ENCODE results near the gene NRXN3. TPM values are rescaled to one million over a fixed set of nuclear protein-coding genes. Genes with fewer than 3 reads are reported as not detected.

NRXN3 gene
- total and polyA plus RNA-seq, 4 donors, result 21.9 to 73.4 (median 65.7) TPM

DNA sequence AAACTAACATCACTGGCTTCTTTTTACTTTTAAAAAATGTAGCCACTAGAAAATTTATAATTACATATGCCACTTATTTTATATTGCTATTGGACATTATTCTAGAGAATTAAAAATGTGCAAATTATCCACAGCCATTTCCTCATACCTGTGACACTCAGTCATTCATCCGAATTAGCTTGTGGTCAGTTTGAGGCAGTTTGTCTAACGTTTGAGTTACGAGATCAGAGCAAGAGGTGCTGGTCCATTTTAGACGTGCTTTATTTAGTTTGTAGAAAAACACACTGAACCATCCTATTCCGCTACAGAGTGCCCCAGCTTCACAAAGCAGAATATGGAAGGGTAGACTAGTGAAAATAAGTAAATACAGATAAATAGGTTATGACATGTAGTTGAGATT is 513.0 kb downstream of the NRXN3 start:
- no peak overlapping the region for H3K27ac ChIP-seq (ENCODE audit: low read depth, low read length)
- H3K36me3 ChIP-seq (ENCODE audit: control insufficient read depth, insufficient read depth, low read length), result no peaks in the 10 kb centered on the region
- WGBS (ENCODE audit: insufficient coverage), result 100% methylated on average over 1 of the region's 5 CpGs
- DNase-seq (ENCODE audit: low read depth in 4 of 6, low spot score in 6 of 6), result no peak
- H3K4me3 ChIP-seq (ENCODE audit: low read depth, low read length), result no peak overlapping the region
- no peaks in the 10 kb centered on the region for H3K27me3 ChIP-seq (ENCODE audit: control insufficient read depth, insufficient read depth, low read length)
- H3K9me3 ChIP-seq (ENCODE audit: control insufficient read depth, insufficient read depth, low read length), result no peaks in the 10 kb centered on the region
- no peaks in the 10 kb centered on the region for H3K4me1 ChIP-seq (ENCODE audit: control insufficient read depth, insufficient read depth, low read length)

DNA sequence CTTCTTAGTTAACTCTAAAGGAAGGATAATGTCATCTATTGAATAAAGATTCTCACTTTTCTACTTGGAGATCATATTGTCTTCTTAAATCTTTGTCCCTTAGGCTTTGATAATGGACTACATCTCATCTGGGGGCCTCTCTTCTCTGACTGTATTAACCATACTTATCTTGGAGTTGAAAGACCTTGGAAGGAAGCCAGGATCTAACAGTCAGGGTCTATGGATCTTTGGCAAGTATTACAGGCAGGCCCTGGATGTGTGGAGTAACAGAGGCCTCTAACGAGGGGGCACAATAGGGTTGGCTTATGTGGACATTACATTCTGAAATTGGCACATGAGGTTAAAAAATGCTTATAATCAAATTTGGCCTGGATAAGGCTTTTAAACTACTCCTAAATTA is 513.8 kb downstream of the NRXN3 start:
- DNase-seq (ENCODE audit: low read depth in 4 of 6, low spot score in 6 of 6), result peak in 3 of 6 donors; percentile 6 to 74 (median 55)
- Histone ChIP-seq H3K9me3 (ENCODE audit: control insufficient read depth, insufficient read depth, low read length) (no peaks in the 10 kb centered on the region), H3K4me1 (ENCODE audit: control insufficient read depth, insufficient read depth, low read length) (no peaks in the 10 kb centered on the region), H3K27ac (ENCODE audit: low read depth, low read length) (no peak overlapping the region), H3K27me3 (ENCODE audit: control insufficient read depth, insufficient read depth, low read length) (no peaks in the 10 kb centered on the region), H3K4me3 (ENCODE audit: low read depth, low read length) (no peak overlapping the region), H3K36me3 (ENCODE audit: control insufficient read depth, insufficient read depth, low read length) (no peaks in the 10 kb centered on the region)
- WGBS (ENCODE audit: insufficient coverage), result 29% methylated on average over 1 of the region's 1 CpG

DNA sequence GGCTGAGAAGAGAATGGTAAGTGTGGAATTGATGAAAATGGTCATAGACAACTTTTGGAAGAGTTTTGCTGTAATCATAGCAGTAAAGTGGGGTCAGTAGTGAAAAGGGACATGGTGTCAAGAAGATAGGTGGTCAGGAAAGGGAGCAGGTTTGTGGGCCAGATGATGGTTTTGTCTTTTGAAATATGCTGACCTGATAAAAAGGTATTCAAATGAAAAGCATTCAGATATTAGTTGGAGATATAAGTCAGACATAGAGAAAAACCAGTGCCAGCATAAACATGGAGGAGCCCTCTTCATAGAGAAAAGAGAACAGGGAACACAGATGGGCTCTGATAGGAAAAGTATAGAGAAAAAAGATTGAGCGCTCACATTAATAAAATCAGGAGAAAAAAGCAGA is 518.3 kb downstream of the NRXN3 start:
- Histone ChIP-seq H3K36me3 (ENCODE audit: control insufficient read depth, insufficient read depth, low read length) (no peaks in the 10 kb centered on the region), H3K27ac (ENCODE audit: low read depth, low read length) (no peak overlapping the region), H3K27me3 (ENCODE audit: control insufficient read depth, insufficient read depth, low read length) (no peaks in the 10 kb centered on the region), H3K4me1 (ENCODE audit: control insufficient read depth, insufficient read depth, low read length) (no peaks in the 10 kb centered on the region), H3K9me3 (ENCODE audit: control insufficient read depth, insufficient read depth, low read length) (no peaks in the 10 kb centered on the region), H3K4me3 (ENCODE audit: low read depth, low read length) (no peak overlapping the region)
- no CpG with 5 or more reads among the region's 1 CpG for WGBS (ENCODE audit: insufficient coverage)
- DNase-seq (ENCODE audit: low read depth in 4 of 6, low spot score in 6 of 6), result no peak

DNA sequence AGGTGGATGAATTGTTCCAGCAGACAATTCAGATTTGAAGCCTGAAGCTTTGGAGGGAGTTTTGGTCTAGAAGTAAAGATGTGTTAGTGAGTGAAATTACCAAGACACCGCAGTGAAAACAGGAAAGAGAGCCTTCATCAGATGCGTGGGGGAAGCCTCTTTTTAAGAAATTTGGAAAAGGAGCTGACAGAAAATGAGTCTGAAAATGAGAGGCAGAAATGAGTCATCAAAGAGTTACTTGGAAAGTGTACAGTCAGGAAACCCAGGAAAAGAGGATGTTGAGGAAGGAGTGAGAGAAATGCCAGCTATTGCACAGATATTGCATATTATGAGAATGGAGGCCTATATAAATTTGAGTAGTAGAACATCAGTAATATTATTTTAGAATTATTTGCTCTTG is 520.7 kb downstream of the NRXN3 start:
- H3K36me3 ChIP-seq (ENCODE audit: control insufficient read depth, insufficient read depth, low read length), result no peaks in the 10 kb centered on the region
- no peak for DNase-seq (ENCODE audit: low read depth in 4 of 6, low spot score in 6 of 6)
- no peaks in the 10 kb centered on the region for H3K4me1 ChIP-seq (ENCODE audit: control insufficient read depth, insufficient read depth, low read length)
- no peak overlapping the region for H3K4me3 ChIP-seq (ENCODE audit: low read depth, low read length)
- no peak overlapping the region for H3K27ac ChIP-seq (ENCODE audit: low read depth, low read length)
- no peaks in the 10 kb centered on the region for H3K9me3 ChIP-seq (ENCODE audit: control insufficient read depth, insufficient read depth, low read length)
- no peaks in the 10 kb centered on the region for H3K27me3 ChIP-seq (ENCODE audit: control insufficient read depth, insufficient read depth, low read length)
- WGBS (ENCODE audit: insufficient coverage), result 83% methylated on average over 2 of the region's 2 CpGs

DNA sequence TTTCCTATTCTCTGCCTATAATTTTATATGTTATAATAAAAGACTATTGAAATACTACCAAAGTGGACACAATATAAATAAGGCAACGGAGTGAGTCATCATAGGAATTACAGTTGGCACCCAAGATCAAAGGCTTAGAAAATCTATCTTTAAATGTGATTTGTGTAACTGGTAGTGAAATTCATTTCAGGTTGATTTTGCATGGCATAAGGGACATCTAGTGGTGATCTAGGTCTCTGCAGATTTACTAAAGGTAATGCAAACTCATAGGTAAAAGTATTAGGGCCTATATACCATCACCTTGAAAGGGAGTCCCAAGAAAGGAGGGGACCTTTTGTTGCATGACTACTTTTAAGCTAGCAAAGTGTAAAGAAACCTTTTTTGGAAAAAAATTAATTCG is 527.2 kb downstream of the NRXN3 start:
- no peak overlapping the region for H3K4me3 ChIP-seq (ENCODE audit: low read depth, low read length)
- H3K9me3 ChIP-seq (ENCODE audit: control insufficient read depth, insufficient read depth, low read length), result no peaks in the 10 kb centered on the region
- H3K36me3 ChIP-seq (ENCODE audit: control insufficient read depth, insufficient read depth, low read length), result no peaks in the 10 kb centered on the region
- H3K27me3 ChIP-seq (ENCODE audit: control insufficient read depth, insufficient read depth, low read length), result no peaks in the 10 kb centered on the region
- H3K27ac ChIP-seq (ENCODE audit: low read depth, low read length), result no peak overlapping the region
- WGBS (ENCODE audit: insufficient coverage), result no CpG with 5 or more reads among the region's 2 CpGs
- no peaks in the 10 kb centered on the region for H3K4me1 ChIP-seq (ENCODE audit: control insufficient read depth, insufficient read depth, low read length)
- DNase-seq (ENCODE audit: low read depth in 4 of 6, low spot score in 6 of 6), result peak in 2 of 6 donors; percentile 61 to 86

DNA sequence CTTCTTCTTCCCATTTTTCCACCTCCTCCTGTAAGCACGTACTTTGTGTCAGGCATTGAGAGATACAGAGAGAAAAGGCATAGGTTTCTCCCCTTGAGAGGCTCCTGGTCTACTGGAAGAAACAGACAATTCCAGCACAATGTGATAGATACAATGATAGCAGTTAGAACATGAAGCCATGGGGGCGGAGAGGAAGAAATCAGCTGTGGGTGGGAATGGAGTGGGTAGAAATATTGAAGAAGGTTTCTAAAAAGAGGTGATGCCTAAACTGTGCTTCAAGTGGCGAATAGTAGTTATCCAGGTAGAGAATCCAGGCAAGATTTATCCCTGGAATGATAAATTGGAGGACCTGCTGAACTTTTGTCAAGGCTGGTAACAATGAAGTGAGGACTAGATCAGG is 528.8 kb downstream of the NRXN3 start:
- DNase-seq (ENCODE audit: low read depth in 4 of 6, low spot score in 6 of 6), result no peak
- H3K9me3 ChIP-seq (ENCODE audit: control insufficient read depth, insufficient read depth, low read length), result no peaks in the 10 kb centered on the region
- no peaks in the 10 kb centered on the region for H3K4me1 ChIP-seq (ENCODE audit: control insufficient read depth, insufficient read depth, low read length)
- no peak overlapping the region for H3K4me3 ChIP-seq (ENCODE audit: low read depth, low read length)
- no peak overlapping the region for H3K27ac ChIP-seq (ENCODE audit: low read depth, low read length)
- no peaks in the 10 kb centered on the region for H3K27me3 ChIP-seq (ENCODE audit: control insufficient read depth, insufficient read depth, low read length)
- WGBS (ENCODE audit: insufficient coverage), result 81% methylated on average over 2 of the region's 3 CpGs
- H3K36me3 ChIP-seq (ENCODE audit: control insufficient read depth, insufficient read depth, low read length), result no peaks in the 10 kb centered on the region

DNA sequence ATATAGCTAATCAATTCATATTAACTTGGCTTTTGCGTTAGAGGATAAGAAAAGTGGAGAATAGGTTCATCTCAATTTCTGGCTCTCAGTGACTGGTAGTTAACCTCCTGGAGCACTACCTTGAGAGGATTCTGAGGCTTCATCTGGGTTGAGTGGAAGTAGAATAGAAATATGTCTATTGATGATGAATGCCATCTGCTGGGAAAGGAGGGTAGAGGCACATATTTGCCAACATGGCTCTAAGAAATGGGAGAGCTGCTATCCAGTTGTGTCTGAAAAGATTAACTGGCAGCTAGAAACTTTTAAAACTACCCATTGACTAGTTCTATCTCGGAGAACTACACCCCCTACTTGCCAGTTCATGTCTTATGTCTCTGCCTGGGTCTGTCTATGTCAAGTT is 530.1 kb downstream of the NRXN3 start:
- Histone ChIP-seq H3K36me3 (ENCODE audit: control insufficient read depth, insufficient read depth, low read length) (no peaks in the 10 kb centered on the region), H3K4me1 (ENCODE audit: control insufficient read depth, insufficient read depth, low read length) (no peaks in the 10 kb centered on the region), H3K4me3 (ENCODE audit: low read depth, low read length) (no peak overlapping the region), H3K27me3 (ENCODE audit: control insufficient read depth, insufficient read depth, low read length) (no peaks in the 10 kb centered on the region), H3K9me3 (ENCODE audit: control insufficient read depth, insufficient read depth, low read length) (no peaks in the 10 kb centered on the region), H3K27ac (ENCODE audit: low read depth, low read length) (no peak overlapping the region)
- WGBS (ENCODE audit: insufficient coverage), result no CpG with 5 or more reads among the region's 2 CpGs
- no peak for DNase-seq (ENCODE audit: low read depth in 4 of 6, low spot score in 6 of 6)

DNA sequence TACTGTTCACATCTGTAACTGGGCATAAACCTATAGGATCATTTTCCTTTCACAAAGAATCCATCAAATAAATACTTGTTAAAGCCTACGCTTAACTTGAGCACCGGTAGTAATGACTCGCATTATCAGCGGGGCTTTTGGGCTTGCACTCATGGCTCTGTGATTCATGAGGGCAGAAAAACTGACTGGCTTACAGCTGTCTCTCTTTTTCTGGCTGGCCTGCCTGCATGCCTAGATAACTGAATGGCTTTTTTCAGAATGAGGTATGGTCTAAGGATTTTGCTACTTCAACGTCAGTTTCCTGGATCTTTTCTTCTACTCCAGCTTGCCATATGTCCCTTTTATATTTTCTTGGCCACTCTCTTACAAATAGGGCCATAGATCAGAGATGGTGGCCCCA is 531.1 kb downstream of the NRXN3 start:
- no peak overlapping the region for H3K27ac ChIP-seq (ENCODE audit: low read depth, low read length)
- no peak for DNase-seq (ENCODE audit: low read depth in 4 of 6, low spot score in 6 of 6)
- H3K9me3 ChIP-seq (ENCODE audit: control insufficient read depth, insufficient read depth, low read length), result no peaks in the 10 kb centered on the region
- H3K36me3 ChIP-seq (ENCODE audit: control insufficient read depth, insufficient read depth, low read length), result no peaks in the 10 kb centered on the region
- H3K27me3 ChIP-seq (ENCODE audit: control insufficient read depth, insufficient read depth, low read length), result no peaks in the 10 kb centered on the region
- H3K4me1 ChIP-seq (ENCODE audit: control insufficient read depth, insufficient read depth, low read length), result no peaks in the 10 kb centered on the region
- no peak overlapping the region for H3K4me3 ChIP-seq (ENCODE audit: low read depth, low read length)
- 39% methylated on average over 4 of the region's 5 CpGs for WGBS (ENCODE audit: insufficient coverage)

DNA sequence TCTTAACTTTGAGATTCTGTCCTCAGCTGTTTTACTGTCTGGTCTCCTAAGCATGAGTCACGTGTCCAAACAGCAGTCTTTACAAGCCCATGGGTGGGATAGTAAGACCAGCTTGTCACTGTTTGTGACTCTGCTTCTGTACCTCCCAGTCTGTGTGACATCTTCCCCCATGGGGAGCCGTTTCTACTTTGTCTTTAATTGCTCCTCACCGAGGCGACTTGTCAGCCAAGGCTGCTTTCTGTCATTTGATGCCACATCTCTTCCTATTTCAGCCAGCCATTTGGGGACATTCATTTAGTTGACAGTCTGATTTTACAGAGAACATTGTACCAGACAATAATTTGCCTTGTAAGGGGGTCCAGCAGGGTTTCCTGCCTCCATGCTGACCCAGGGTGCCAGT is 534.8 kb downstream of the NRXN3 start:
- no peak overlapping the region for H3K4me3 ChIP-seq (ENCODE audit: low read depth, low read length)
- peaks cover 3% of the 10 kb centered on the region for H3K4me1 ChIP-seq (ENCODE audit: control insufficient read depth, insufficient read depth, low read length)
- no peak for DNase-seq (ENCODE audit: low read depth in 4 of 6, low spot score in 6 of 6)
- no peaks in the 10 kb centered on the region for H3K36me3 ChIP-seq (ENCODE audit: control insufficient read depth, insufficient read depth, low read length)
- H3K27ac ChIP-seq (ENCODE audit: low read depth, low read length), result no peak overlapping the region
- H3K27me3 ChIP-seq (ENCODE audit: control insufficient read depth, insufficient read depth, low read length), result no peaks in the 10 kb centered on the region
- H3K9me3 ChIP-seq (ENCODE audit: control insufficient read depth, insufficient read depth, low read length), result no peaks in the 10 kb centered on the region
- WGBS (ENCODE audit: insufficient coverage), result 0% methylated on average over 2 of the region's 4 CpGs

DNA sequence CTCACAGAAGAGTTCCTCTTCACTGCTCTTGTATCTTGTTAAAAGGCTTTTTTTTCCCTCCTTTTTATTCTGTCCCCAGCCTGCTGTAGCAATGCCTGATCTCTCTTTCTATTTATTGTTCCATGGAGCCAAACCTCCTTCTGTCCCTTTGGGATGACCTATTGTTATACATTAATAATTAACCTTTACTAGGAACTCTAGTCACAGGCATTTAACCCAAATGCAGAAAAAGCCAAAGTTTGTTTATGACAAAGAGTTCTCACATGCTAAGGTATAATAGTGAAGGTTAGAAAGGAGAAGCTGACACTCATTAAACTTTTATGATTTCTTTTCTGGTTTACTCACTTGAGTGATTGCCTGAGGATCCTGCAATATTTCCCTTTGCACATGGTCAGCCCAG is 535.8 kb downstream of the NRXN3 start:
- Histone ChIP-seq H3K4me1 (ENCODE audit: control insufficient read depth, insufficient read depth, low read length) (peaks cover 3% of the 10 kb centered on the region), H3K4me3 (ENCODE audit: low read depth, low read length) (no peak overlapping the region), H3K9me3 (ENCODE audit: control insufficient read depth, insufficient read depth, low read length) (no peaks in the 10 kb centered on the region), H3K36me3 (ENCODE audit: control insufficient read depth, insufficient read depth, low read length) (no peaks in the 10 kb centered on the region), H3K27ac (ENCODE audit: low read depth, low read length) (no peak overlapping the region), H3K27me3 (ENCODE audit: control insufficient read depth, insufficient read depth, low read length) (no peaks in the 10 kb centered on the region)
- no peak for DNase-seq (ENCODE audit: low read depth in 4 of 6, low spot score in 6 of 6)
